HCT116 (cell line): ENCODE data around the gene ZNF652. TPM values are rescaled to one million over a fixed set of nuclear protein-coding genes. Genes with fewer than 3 reads are reported as not detected.

Experiments used
- ATAC-seq: fragments of 200-7000 bp; cut with Tn5 transposase; 2 replicates; pipeline ENCODE4 v1.9.1; 2020; ENCODE audit warnings: mild to moderate bottlenecking, moderate library complexity
- BruUV-seq: library from RNA; stranded (reverse); fragments of 400-500 nt; replicated peaks from 2 replicates; lab custom pipeline; 2021; lab: Mats Ljungman, UMichigan
- CTCF ChIA-PET: fragments of 300-600 bp; sonication (Branson Sonifier 250); formaldehyde crosslinking; loops from one replicate; lab custom pipeline; 2021; ENCODE audit warnings: antibody characterized with exemption; lab: Charles Lee
- POLR2A ChIA-PET: fragments of 300-600, 350-600 bp; sonication (Branson Sonifier 250); formaldehyde crosslinking; loops from one replicate; lab custom pipeline; 2021; ENCODE audit warnings: antibody characterized with exemption; lab: Charles Lee
- RAD21 ChIA-PET, 2 experiments: fragments of 300-600 bp; sonication (Branson Sonifier 250); formaldehyde crosslinking; loops; one replicate each; lab custom pipeline; 2023; ENCODE audit warnings: low total read pairs in 2 of 2; ENCODE audit not compliant: uncharacterized antibody in 2 of 2, unreplicated experiment in 2 of 2, low non-redundant PET in 1 of 2; lab: Charles Lee
- DNase-seq: peaks from one replicate; pipeline ENCODE4 v3.0.0-alpha.2; 2010; ENCODE audit warnings: low read depth, low spot score
- H2AFZ ChIP-seq: fragments of 200-600 bp; shearing (Covaris generic), sonication (generic); 2 replicates; pipeline ENCODE4 v1.6.1; 2017; ENCODE audit warnings: low read depth, mixed run types, mixed read lengths, antibody characterized with exemption, low read length; ENCODE audit not compliant: poor library complexity, severe bottlenecking
- H3K27ac ChIP-seq: 2 replicates; pipeline ENCODE4 v1.5.1; 2012; ENCODE audit warnings: low read depth, low read length
- H3K27me3 ChIP-seq: fragments of 200-600 bp; sonication (generic); 2 replicates; pipeline ENCODE4 v1.6.1; 2016; ENCODE audit warnings: mixed run types, low read length, mixed read lengths; ENCODE audit not compliant: insufficient read depth
- H3K36me3 ChIP-seq, 2 experiments: fragments of 200-500 bp in 1 of 2; fragments of 200-600 bp in 1 of 2; sonication (Bioruptor generic) in 1 of 2; sonication (generic) in 1 of 2; 2 replicates each; pipeline versions ENCODE4 v1.5.1 to v1.6.1; 2014 to 2016; ENCODE audit warnings: low read length in 2 of 2, inconsistent platforms in 1 of 2, mixed read lengths in 1 of 2, mixed run types in 1 of 2; ENCODE audit not compliant: insufficient read depth in 2 of 2, control insufficient read depth in 1 of 2
- H3K4me1 ChIP-seq, 2 experiments: fragments of 200-600 bp in 1 of 2; sonication (generic) in 1 of 2; 2 replicates each; pipeline versions ENCODE4 v1.5.1 to v1.6.1; 2012 to 2017; ENCODE audit warnings: low read length in 2 of 2, inconsistent platforms in 1 of 2, mild to moderate bottlenecking in 1 of 2, mixed read lengths in 1 of 2, mixed run types in 1 of 2, moderate library complexity in 1 of 2; ENCODE audit not compliant: insufficient read depth in 2 of 2, control insufficient read depth in 1 of 2
- H3K4me2 ChIP-seq: fragments of 200-600 bp; sonication (generic); 2 replicates; pipeline ENCODE4 v1.6.1; 2017; ENCODE audit warnings: mixed run types, low read length, mixed read lengths
- H3K4me3 ChIP-seq, 2 experiments: fragments of 200-600 bp in 1 of 2; sonication (generic) in 1 of 2; replicated peaks in 1 of 2; 2 replicates each; pipeline ENCODE4 v1.5.1; 2011 to 2016; ENCODE audit warnings: low read length in 2 of 2, control low read depth in 1 of 2, low read depth in 1 of 2, mild to moderate bottlenecking in 1 of 2, mixed read lengths in 1 of 2, mixed run types in 1 of 2
- H3K79me2 ChIP-seq: fragments of 200-600 bp; sonication (generic); 2 replicates; pipeline ENCODE4 v1.6.1; 2017; ENCODE audit warnings: mild to moderate bottlenecking, mixed run types, low read length, moderate library complexity, mixed read lengths; ENCODE audit not compliant: insufficient read depth
- H3K9ac ChIP-seq: fragments of 200-600 bp; sonication (generic); 2 replicates; pipeline ENCODE4 v1.6.1; 2016; ENCODE audit warnings: low read length, mixed read lengths
- H3K9me2 ChIP-seq: fragments of 200-600 bp; sonication (generic), shearing (Covaris generic); 2 replicates; pipeline ENCODE4 v1.6.1; 2017; ENCODE audit warnings: mixed run types, mild to moderate bottlenecking, moderate library complexity; ENCODE audit not compliant: insufficient read depth
- H3K9me3 ChIP-seq, 2 experiments: fragments of 200-500 bp in 1 of 2; fragments of 200-600 bp in 1 of 2; sonication (Bioruptor generic) in 1 of 2; sonication (generic) in 1 of 2; 2 replicates each; pipeline ENCODE4 v1.6.1; 2014 to 2017; ENCODE audit warnings: low read length in 2 of 2, mixed read lengths in 2 of 2, inconsistent platforms in 1 of 2, low read depth in 1 of 2, mild to moderate bottlenecking in 1 of 2, mixed run types in 1 of 2, moderate library complexity in 1 of 2; ENCODE audit not compliant: control insufficient read depth in 1 of 2, insufficient read depth in 1 of 2
- H4K20me1 ChIP-seq: fragments of 200-600 bp; sonication (generic), shearing (Covaris generic); 2 replicates; pipeline ENCODE4 v1.6.1; 2017; ENCODE audit warnings: mixed run types, mild to moderate bottlenecking, moderate library complexity; ENCODE audit not compliant: insufficient read depth
- CBX3 ChIP-seq: IDR thresholded peaks from 2 replicates; pipeline ENCODE4 v1.6.1; 2012; ENCODE audit warnings: low read depth
- CEBPB ChIP-seq: IDR thresholded peaks from 2 replicates; pipeline ENCODE4 v1.6.1; 2012; ENCODE audit warnings: low read depth
- CTCF ChIP-seq, 3 experiments: fragments of 200-600 bp in 1 of 3; sonication (generic) in 1 of 3; IDR thresholded peaks in 2 of 3; conservative IDR thresholded peaks in 1 of 3; 2 replicates each; pipeline ENCODE4 v1.5.1; 2012 to 2017; ENCODE audit warnings: low read depth in 2 of 3, low read length in 2 of 3, antibody characterized with exemption in 1 of 3, borderline replicate concordance in 1 of 3, control low read depth in 1 of 3, mild to moderate bottlenecking in 1 of 3, mixed read lengths in 1 of 3, mixed run types in 1 of 3, moderate library complexity in 1 of 3; ENCODE audit not compliant: insufficient read depth in 1 of 3
- ELF1 ChIP-seq: IDR thresholded peaks from 2 replicates; pipeline ENCODE4 v1.6.1; 2012; ENCODE audit warnings: low read depth, borderline replicate concordance
- EZH2 ChIP-seq: fragments of 200-600 bp; sonication (generic); IDR thresholded peaks from 2 replicates; pipeline ENCODE4 v1.6.1; 2017; ENCODE audit warnings: antibody characterized with exemption, mixed run types
- FOSL1 ChIP-seq: IDR thresholded peaks from 2 replicates; pipeline ENCODE4 v1.6.1; 2012; ENCODE audit warnings: low read depth
- MAX ChIP-seq: IDR thresholded peaks from 2 replicates; pipeline ENCODE4 v1.6.1; 2012
- POLR2A ChIP-seq: IDR thresholded peaks from 2 replicates; pipeline ENCODE4 v1.7.0; 2011; ENCODE audit warnings: borderline replicate concordance; ENCODE audit not compliant: insufficient read depth, insufficient read length; ENCODE audit errors: extremely low read depth
- POLR2AphosphoS5 ChIP-seq: IDR thresholded peaks from 2 replicates; pipeline ENCODE4 v1.6.1; 2011; ENCODE audit warnings: mild to moderate bottlenecking, low read depth, low read length, moderate library complexity
- RAD21 ChIP-seq: IDR thresholded peaks from 2 replicates; pipeline ENCODE4 v1.6.1; 2012; ENCODE audit warnings: low read depth, mild to moderate bottlenecking
- REST ChIP-seq: IDR thresholded peaks from 2 replicates; pipeline ENCODE4 v1.6.1; 2012; ENCODE audit warnings: low read depth
- SIN3A ChIP-seq: IDR thresholded peaks from 2 replicates; pipeline ENCODE4 v1.6.1; 2012; ENCODE audit warnings: low read depth
- SP1 ChIP-seq: IDR thresholded peaks from 2 replicates; pipeline ENCODE4 v1.6.1; 2012; ENCODE audit warnings: low read depth
- SRF ChIP-seq: IDR thresholded peaks from 2 replicates; pipeline ENCODE4 v1.6.1; 2012; ENCODE audit warnings: low read depth
- TCF7L2 ChIP-seq: IDR thresholded peaks from 2 replicates; pipeline ENCODE4 v1.7.0; 2011; ENCODE audit warnings: borderline replicate concordance, inconsistent platforms; ENCODE audit not compliant: insufficient read depth, insufficient read length; ENCODE audit errors: extremely low read depth
- ZBTB33 ChIP-seq: IDR thresholded peaks from 2 replicates; pipeline ENCODE4 v1.6.1; 2011; ENCODE audit warnings: mild to moderate bottlenecking, low read length, moderate library complexity; ENCODE audit not compliant: insufficient replicate concordance; ENCODE audit errors: extremely low read depth
- ZFX ChIP-seq: fragments of 450-650 bp; IDR thresholded peaks from 2 replicates; pipeline ENCODE4 v1.6.1; 2017
- intact Hi-C: fragments of 100-400 bp; cut with micrococcal nuclease; formaldehyde crosslinking; loops from 2 replicates; pipeline ENCODE4 v1.10.0; 2022
- total RNA-seq: library from RNA; stranded (reverse); gene quantifications from one replicate; pipeline ENCODE4 v1.2.1, GENCODE V29; 2021; ENCODE audit not compliant: unreplicated experiment

ZNF652 gene
- total RNA-seq, 1 experiment from 2014 or later: 27.8 TPM

- no peak overlapping the region for H3K27ac ChIP-seq
- peaks cover 41% of the 10 kb centered on the region for H3K79me2 ChIP-seq
- RAD21 ChIA-PET: interaction anchor here (1.6 to 2.7 kb wide), 2 partner anchors 149 kb away, joined by 5 to 11 read pairs; no protein-coding TSS in a partner anchor
- TF ChIP-seq CEBPB (no peak), ZBTB33 (no peak), SIN3A (no peak), TCF7L2 (no peak), FOSL1 (no peak), EZH2 (no peak), CBX3 (no peak), MAX (no peak), ZFX (no peak), ELF1 (no peak), POLR2AphosphoS5 (no peak), RAD21 (no peak), CTCF (IDR thresholded peaks at IDR 0.05 in 2 of 3, conservative IDR thresholded peaks at IDR 0.05 in 1 of 3; ENCODE audit: borderline replicate concordance in 1 of 3, insufficient read depth in 1 of 3, low read depth in 2 of 3, low read length in 2 of 3) (no peak), SP1 (no peak), SRF (no peak), REST (no peak), POLR2A (no peak)
- DNase-seq: no peak
- CTCF ChIA-PET: interaction anchor here (0.6 to 4.1 kb wide), 6 partner anchors 8 to 160 kb away, joined by 3 to 65 read pairs (median 6); no protein-coding TSS in a partner anchor
- H4K20me1 ChIP-seq: no peaks in the 10 kb centered on the region
- peaks cover 80 to 88% of the 10 kb centered on the region in 2 experiments for H3K36me3 ChIP-seq
- no peaks in the 10 kb centered on the region for H3K9me3 ChIP-seq
- no peak overlapping the region for H3K9ac ChIP-seq
- H3K9me2 ChIP-seq: no peaks in the 10 kb centered on the region
- H3K4me3 ChIP-seq: no peak overlapping the region
- POLR2A ChIA-PET: no interaction called here
- peaks cover 0 to 3% of the 10 kb centered on the region in 2 experiments; a peak in 3 of 4 replicates for H3K4me1 ChIP-seq
- no TSS peak for BruUV-seq
- no peak overlapping the region for H2AFZ ChIP-seq
- ATAC-seq: no peak
- intact Hi-C loops: loop anchor here (5.0 kb wide), 1 partner anchor 300 kb away; the partner anchor contains the start of gene SLC35B1
- H3K4me2 ChIP-seq: no peak overlapping the region
- H3K27me3 ChIP-seq: no peaks in the 10 kb centered on the region
Measured at GRCh38 chr17:49407086-49407485, 45.0 kb upstream of the ZNF652 start.
